Measurements from ENCODE around the gene SPINT4.
"Not testable (repeated sequence)": the region's sequence is repeated elsewhere in the genome, so short reads cannot be mapped to it uniquely, and the experiment has no call there.

The SPINT4 gene

DNA sequence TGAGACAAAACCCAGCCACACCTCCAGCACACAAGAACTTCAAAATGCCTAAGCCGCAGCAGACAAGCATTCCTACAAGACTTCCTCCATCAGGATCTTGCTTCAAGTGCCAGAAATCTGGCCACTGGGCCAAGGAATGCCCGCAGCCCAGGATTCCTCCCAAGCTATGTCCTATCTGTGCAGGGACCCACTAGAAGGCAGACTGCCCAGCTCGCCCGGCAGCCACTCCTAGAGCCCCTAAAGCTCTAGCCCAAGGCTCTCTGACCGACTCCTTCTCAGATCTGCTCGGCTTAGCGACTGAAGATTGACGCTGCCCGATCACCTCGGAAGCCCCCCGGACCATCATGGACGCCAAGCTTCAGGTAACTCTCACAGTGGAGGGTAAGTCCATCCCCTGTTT lies 39.8 kb downstream of the SPINT4 start:
- intact Hi-C loops (cut with DNase I); DNase-seq: not testable (repeated sequence)

DNA sequence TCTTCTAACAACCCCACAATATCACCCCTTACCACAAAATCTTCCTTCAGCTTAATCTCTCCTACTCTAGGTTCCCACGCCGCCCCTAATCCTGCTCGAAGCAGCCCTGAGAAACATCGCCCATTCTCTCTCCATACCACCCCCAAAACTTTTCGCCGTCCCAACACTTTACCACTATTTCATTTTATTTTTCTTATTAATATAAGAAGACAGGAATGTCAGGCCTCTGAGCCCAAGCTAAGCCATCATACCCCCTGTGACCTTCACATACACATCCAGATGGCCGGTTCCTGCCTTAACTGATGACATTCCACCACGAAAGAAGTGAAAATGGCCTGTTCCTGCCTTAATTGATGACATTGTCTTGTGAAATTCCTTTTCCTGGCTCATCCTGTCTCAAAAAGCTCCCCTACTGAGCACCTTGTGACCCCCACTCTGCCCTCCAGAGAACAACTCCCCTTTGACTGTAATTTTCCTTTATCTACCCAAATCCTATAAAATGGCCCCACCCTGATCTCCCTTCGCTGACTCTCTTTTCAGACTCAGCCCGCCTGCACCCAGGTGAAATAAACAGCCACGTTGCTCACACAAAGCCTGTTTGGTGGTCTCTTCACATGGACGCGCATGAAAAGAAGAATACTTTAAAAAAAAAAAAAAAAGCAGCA lies 42.6 kb downstream of the SPINT4 start:
- DNase-seq; intact Hi-C loops (cut with DNase I): not testable (repeated sequence)

DNA sequence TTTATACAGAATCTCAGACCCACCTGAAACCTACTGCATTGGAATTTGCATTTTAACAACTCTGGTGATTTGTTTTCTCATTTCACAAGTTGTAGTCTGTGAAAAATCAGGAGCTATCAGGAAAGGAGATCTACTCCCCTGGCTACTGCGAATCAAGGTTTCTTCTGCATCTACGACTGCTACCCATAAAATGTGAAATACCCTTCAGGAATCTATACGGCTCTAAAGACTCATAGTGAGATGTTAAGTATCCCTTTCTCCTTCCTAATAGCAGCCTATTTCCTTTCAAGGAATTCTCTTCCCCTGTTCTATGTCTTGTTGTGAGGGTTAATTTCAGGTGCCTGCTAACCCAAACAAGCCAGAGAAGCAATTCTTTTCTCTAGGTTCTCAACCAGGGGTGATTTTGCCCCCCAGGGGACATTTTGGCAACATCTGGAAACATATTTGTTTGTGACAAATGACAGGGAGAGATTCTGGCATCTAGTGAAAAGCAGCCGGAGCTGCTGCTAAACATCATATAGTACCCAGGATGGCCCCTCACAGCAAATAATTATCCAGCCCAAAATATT lies 43.2 kb downstream of the SPINT4 start:
- intact Hi-C loops (cut with DNase I): no loop called here
- no peak for DNase-seq

DNA sequence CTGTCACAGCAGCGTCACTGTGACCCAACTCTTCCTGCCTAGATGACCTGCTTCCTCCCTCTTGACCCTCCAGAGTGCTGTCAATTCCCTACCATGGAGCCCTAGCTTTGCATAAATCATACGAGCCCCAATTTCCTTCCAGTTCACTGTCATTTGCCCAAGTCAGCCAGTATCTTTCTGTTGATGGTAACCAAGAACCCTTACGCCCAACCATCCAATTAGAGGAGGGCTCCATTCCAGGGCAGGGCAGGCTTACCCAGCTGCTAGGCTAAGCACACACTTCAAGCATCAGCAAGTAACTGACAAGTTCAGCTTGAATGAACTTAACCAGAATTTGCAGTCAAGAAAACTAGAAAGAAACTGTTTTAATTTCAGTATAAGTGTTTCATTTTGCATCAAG lies 43.8 kb downstream of the SPINT4 start:
- intact Hi-C loops (cut with DNase I): no loop called here

DNA sequence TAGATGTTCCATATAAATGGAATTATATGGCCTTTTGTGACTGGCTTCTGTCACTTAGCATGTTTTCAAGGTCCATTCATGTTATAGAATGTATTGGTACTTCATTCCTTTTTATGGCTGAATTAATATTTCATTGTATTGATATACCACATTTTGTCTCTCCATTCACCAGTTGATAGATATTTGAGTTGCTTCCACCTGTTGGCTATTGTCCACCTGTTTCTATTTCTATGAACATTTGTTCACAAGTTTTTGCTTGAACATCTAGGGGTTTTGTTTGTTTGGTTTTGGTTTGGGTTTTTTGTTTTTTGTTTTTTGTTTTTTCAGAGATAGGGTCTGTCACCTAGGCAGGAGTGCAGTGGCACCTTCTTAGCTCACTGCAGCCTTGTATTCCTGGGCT lies 46.3 kb downstream of the SPINT4 start:
- DNase-seq: no peak
- intact Hi-C loops (cut with DNase I): no loop called here

More for the DNA sequence above, 43.8 kb downstream of the SPINT4 start:
- DNase-seq: no peak

DNA sequence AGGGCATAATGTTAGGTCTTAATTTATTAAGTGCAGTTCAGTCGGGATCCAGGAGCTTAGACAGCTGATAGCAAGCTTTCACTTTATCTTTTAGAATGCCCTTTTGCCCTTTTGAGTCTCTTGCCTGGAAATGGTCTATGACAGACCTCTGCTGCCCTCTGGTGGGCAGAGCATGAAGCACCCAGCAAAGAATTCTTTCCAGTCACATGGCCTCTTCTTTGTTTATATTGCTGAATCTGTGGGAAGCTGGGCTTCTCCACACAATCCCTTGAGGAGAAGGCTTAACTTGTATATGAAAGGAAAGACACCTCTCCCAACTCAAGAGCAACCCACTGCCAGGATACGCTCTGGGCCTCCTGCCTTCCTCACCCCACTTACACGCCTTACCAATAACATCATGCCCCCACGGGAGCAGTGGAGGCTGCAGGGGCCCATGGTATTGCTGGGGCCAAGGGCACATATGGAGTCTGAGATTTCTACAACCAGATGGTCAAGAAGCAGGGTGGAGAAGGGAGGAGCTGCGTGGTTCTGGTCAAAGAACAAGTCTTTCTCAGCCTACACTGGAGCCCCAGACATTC lies 49.1 kb downstream of the SPINT4 start:
- peak; percentile 29 to 94 (median 84) for DNase-seq
- intact Hi-C loops (cut with DNase I): loop anchor here (5.0 kb wide), 1 partner anchor 449 kb away; no protein-coding TSS in a partner anchor

DNA sequence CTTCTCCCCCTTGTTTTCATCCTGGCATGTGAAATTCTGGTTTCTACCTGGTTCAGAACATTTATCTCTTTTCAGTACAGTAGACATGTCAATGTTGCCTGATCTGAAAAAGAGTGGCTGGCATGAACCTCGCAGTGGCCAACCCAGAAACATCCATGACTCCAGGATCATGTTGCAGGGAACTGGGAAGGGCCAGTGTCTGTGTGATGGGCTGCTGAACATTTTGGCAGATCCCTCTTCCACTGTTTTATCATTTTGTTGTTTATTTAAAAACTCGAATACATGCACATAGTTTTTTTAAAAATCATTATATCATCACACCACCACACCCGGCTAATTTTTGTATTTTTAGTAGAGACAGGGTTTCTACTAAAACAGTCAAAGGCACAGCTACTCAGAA lies 50.5 kb downstream of the SPINT4 start:
- intact Hi-C loops (cut with DNase I): loop anchor here (5.0 kb wide), 1 partner anchor 450 kb away; no protein-coding TSS in a partner anchor
- DNase-seq: no peak

DNA sequence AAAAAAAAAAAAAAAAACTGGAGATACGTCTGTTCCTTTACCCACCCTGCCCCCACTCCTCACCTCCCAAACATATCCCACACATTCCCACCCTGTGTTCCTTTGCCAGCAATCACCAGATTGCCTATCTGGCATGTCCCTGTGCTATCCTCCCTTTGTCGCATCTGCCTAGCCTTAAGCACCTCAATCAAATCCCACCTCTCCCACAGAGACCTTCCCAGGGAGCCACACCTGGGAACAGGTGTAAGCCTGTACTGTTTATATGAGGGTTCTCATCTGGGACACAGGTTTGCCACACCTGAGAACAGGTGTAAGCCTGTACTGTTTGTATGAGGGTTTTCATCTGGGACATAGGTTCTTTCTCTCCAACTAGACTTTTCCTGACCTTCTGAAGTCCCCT lies 52.8 kb downstream of the SPINT4 start:
- intact Hi-C loops (cut with DNase I): loop anchor here (5.0 kb wide), 1 partner anchor 453 kb away; no protein-coding TSS in a partner anchor

DNA sequence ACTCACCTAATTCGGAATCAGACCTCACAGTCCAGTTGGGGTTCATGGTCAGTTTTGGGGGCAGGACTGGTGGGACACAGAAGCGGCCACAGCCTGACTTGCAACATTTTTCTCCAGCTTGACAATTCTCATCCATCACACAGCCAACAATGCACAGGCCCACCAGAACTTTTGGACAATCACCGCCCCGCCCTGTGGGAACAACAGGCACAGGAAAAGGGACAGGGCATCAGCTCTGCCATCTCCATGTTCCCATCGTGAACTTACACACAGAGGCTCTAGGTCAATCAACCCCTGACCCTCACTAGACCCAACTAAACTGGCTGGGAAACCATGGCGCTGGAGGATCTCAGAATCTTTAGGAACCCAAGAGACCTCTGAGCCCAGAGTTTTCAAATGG lies 53.3 kb downstream of the SPINT4 start:
- intact Hi-C loops (cut with DNase I): no loop called here
- no peak for DNase-seq

More for the DNA sequence above, 52.8 kb downstream of the SPINT4 start:
- no peak for DNase-seq

Data from head of caudate nucleus (tissue), 42 donors.